Testis (tissue), 3 donors: ENCODE measurements around the gene TRPM2. TPM values are rescaled to one million over a fixed set of nuclear protein-coding genes. Genes with fewer than 3 reads are reported as not detected.
"Not testable (repeated sequence)": the region's sequence is repeated elsewhere in the genome, so short reads cannot be mapped to it uniquely, and the experiment has no call there.

Experiments used
- DNase-seq: peaks from one replicate; pipeline ENCODE4 v3.0.0-alpha.2; 2019
- H3K27ac ChIP-seq, 2 donors: fragments of 200-600 bp; sonication (generic); one replicate each; pipeline ENCODE4 v1.5.1; 2019
- H3K27me3 ChIP-seq: fragments of 200-600 bp; sonication (generic); one replicate; pipeline ENCODE4 v1.5.1; 2019
- H3K36me3 ChIP-seq: fragments of 200-600 bp; sonication (generic); one replicate; pipeline ENCODE4 v1.5.1; 2017; ENCODE audit warnings: low read depth; ENCODE audit errors: missing control alignments
- H3K4me1 ChIP-seq: fragments of 200-600 bp; sonication (generic); one replicate; pipeline ENCODE4 v1.5.1; 2019
- H3K4me3 ChIP-seq, 2 donors: fragments of 200-600 bp; sonication (generic); one replicate each; pipeline ENCODE4 v1.5.1; 2017 to 2019
- H3K9me3 ChIP-seq: fragments of 200-600 bp; sonication (generic); one replicate; pipeline ENCODE4 v1.5.1; 2017
- POLR2A ChIP-seq: fragments of 450-650 bp; IDR thresholded peaks from one replicate; pipeline ENCODE4 v1.6.1; 2017; ENCODE audit warnings: antibody characterized with exemption, mild to moderate bottlenecking, moderate library complexity
- WGBS, 2 donors: methylation state at CpG; one replicate each; pipeline ENCODE4 v1.1.5; 2018; 5-methylcytosine and 5-hydroxymethylcytosine counted together
- intact Hi-C: fragments of 100-400 bp; cut with DNase I; formaldehyde crosslinking; loops from one replicate; pipeline ENCODE4 v1.15.1; 2023; ENCODE audit warnings: low total_unique reads
- polyA plus RNA-seq: library from polyadenylated mRNA; stranded (reverse); fragments of 350-450 nt; fragmentation: Illumina TruSeq; extraction: RNeasy Lipid Tissue Mini Kit (QIAGEN cat#74804); gene quantifications from one replicate; pipeline ENCODE4 v1.2.3, GENCODE V29; 2014; ENCODE audit warnings: low read depth, low replicate concordance; ENCODE audit not compliant: insufficient read depth
- total RNA-seq, 2 donors: library from RNA; depleted of rRNA; stranded (reverse); fragments of >200 nt; gene quantifications; one replicate each; pipeline ENCODE4 v1.2.3, GENCODE V29; 2016
- TF ChIP-seq, protein P1 (sequence below), 3 experiments: fragments of 450-650 bp in 2 of 3; fragments of 200-600 bp in 1 of 3; sonication (generic) in 1 of 3; IDR thresholded peaks; one replicate each; pipeline ENCODE4 v1.5.1; 2016 to 2019; ENCODE audit warnings: antibody characterized with exemption in 3 of 3, mild to moderate bottlenecking in 2 of 3, moderate library complexity in 1 of 3

Gene TRPM2
- total and polyA plus RNA-seq, 3 donors from 2014 or later: 3.0 to 4.9 (median 3.9) TPM

DNA sequence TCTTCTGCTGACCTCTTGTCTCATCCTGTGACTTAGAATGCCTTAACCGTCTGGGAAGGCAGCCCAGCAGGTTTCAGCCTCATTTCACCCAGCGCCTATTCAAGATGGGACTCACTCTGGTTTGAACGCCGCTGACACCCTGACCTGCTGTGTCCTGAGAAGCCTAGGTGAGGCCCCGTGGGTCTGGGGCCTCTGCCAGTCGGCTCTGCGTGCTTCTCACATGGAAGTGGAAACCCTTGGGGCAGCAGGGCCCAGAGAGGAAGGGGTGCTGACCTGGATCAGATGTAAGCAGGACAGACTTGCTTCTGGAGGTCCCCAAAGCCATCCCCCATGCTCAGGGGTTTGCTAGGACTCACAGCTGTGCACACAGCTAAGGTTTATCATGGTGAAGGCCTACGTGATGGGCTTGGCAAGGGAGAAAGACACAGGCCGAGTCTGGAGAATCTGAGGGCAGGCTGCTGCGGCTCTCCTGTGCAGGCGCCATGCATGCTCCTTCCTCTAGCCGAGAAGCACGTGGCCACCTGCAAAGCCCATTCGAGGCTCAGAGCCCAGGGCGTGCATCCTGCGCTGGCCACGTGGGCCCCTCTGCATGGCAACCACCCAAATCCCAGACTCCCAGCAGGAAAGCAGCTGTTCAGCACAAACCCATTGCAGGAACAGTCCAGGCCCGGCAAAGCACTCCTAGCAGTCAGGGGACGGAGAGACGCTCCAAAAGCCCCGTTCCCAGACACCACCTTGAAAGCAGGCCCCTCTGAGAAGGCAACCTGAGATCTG, 3.8 kb downstream of the TRPM2 start:
- no peaks in the 10 kb centered on the region for H3K36me3 ChIP-seq
- WGBS, 2 donors: 90 to 96% methylated on average over 8 to 21 of the region's 21 CpGs
- H3K4me3 ChIP-seq: no peak overlapping the region
- TF ChIP-seq, protein P1, sequence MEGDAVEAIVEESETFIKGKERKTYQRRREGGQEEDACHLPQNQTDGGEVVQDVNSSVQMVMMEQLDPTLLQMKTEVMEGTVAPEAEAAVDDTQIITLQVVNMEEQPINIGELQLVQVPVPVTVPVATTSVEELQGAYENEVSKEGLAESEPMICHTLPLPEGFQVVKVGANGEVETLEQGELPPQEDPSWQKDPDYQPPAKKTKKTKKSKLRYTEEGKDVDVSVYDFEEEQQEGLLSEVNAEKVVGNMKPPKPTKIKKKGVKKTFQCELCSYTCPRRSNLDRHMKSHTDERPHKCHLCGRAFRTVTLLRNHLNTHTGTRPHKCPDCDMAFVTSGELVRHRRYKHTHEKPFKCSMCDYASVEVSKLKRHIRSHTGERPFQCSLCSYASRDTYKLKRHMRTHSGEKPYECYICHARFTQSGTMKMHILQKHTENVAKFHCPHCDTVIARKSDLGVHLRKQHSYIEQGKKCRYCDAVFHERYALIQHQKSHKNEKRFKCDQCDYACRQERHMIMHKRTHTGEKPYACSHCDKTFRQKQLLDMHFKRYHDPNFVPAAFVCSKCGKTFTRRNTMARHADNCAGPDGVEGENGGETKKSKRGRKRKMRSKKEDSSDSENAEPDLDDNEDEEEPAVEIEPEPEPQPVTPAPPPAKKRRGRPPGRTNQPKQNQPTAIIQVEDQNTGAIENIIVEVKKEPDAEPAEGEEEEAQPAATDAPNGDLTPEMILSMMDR (IDR thresholded peaks at IDR 0.05): no peak
- no peak for TF ChIP-seq POLR2A
- intact Hi-C loops: no loop called here
- H3K27me3 ChIP-seq: no peaks in the 10 kb centered on the region
- no peak for DNase-seq
- H3K27ac ChIP-seq: no peak overlapping the region
- no peaks in the 10 kb centered on the region for H3K9me3 ChIP-seq
- H3K4me1 ChIP-seq: no peaks in the 10 kb centered on the region

DNA sequence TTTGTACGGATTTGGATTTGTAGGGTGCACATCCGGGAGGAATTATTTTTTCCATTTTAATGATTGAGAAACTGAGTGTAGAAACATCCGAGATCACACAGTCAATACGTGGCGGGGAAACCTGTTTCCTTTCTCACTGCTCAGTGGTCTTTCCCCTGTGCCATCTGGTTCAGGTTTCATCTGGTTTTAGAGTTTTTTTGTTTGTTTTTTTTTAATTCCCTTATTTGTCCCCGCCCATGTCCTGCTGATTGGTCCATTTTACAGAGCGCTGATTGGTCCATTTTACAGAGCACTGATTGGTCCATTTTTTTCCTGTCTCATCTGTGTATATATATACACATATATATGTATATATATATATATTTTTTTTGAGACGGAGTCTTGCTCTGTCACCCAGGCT, 6.0 kb downstream of the TRPM2 start:
- H3K9me3 ChIP-seq: no peaks in the 10 kb centered on the region
- DNase-seq: no peak
- 66 to 71% methylated on average over 8 of the region's 8 CpGs for WGBS, 2 donors
- H3K4me1 ChIP-seq: no peaks in the 10 kb centered on the region
- no peak overlapping the region for H3K27ac ChIP-seq
- intact Hi-C loops: no loop called here
- H3K36me3 ChIP-seq: no peaks in the 10 kb centered on the region
- H3K27me3 ChIP-seq: no peaks in the 10 kb centered on the region
- H3K4me3 ChIP-seq: peak overlapping the region in 1 of 2 donors; percentile 42
- no peak for TF ChIP-seq POLR2A
- TF ChIP-seq, protein P1 (IDR thresholded peaks at IDR 0.05): no peak

DNA sequence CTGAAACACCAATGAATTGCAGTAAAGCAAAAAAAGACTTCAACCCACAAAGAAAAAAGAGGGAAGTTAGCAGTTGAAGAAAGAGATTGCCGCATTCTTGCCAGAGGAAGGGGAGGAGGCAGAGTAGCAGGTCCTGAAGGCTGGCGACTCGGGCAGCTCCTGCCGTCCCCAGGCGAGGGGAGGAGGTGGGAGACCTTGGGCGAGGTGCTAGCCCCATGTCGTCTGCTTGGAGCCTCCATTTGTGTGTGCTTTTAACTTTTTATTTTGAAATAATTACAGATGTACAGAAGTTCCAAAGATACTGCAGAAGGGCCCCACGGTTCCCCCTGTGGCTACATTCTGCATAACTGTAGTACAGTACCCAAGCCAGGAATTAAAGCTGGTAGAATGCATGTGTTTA, 6.7 kb downstream of the TRPM2 start:
- Histone ChIP-seq H3K36me3 (no peaks in the 10 kb centered on the region), H3K27ac (no peak overlapping the region), H3K27me3 (no peaks in the 10 kb centered on the region), H3K4me1 (no peaks in the 10 kb centered on the region), H3K4me3 (no peak overlapping the region), H3K9me3 (no peaks in the 10 kb centered on the region)
- DNase-seq: no peak
- 26 to 27% methylated on average over 8 of the region's 8 CpGs for WGBS, 2 donors
- TF ChIP-seq POLR2A: no peak
- TF ChIP-seq, protein P1 (IDR thresholded peaks at IDR 0.05): no peak
- intact Hi-C loops: no loop called here

DNA sequence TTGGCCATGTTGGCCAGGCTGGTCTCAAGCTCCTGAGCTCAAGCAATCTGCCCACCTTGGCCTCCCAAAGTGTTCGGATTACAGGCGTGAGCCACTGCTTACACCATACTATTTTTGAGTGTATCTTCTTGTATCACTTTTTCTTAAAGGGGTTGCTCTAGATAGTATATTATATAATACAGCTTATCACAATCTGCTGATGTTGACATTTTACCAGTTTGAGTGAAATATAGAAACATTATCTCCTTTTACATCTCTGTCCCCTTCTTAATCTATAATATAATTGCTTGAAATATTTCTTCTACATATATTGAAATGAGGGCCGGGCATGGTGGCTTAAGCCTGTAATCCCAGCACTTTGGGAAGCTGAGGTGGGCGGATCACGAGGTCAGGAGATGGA, 8.5 kb downstream of the TRPM2 start:
- 88 to 93% methylated on average over 5 of the region's 5 CpGs for WGBS, 2 donors
- DNase-seq, H3K36me3 ChIP-seq, H3K27me3 ChIP-seq, intact Hi-C loops, H3K9me3 ChIP-seq, H3K4me1 ChIP-seq, H3K27ac ChIP-seq, H3K4me3 ChIP-seq: not testable (repeated sequence)

DNA sequence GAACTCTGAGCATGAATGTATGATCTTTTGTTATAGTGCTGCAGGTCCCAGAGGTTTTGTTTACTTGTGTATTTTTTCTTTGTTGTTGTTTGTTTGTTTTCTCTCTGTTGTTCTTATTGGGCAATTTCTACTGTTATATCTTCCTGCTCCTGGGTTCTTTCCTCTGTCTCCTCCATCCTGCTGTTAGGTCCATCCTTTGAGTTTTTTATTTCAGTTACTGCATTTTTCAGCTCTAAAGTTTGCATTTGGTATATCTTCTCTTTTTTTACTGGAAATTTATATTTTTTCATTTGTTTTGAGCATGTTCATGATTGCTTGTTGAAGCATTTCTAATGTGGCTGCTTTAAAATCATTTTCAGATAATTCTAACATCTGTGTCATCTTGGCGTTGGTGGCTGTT, 9.9 kb downstream of the TRPM2 start:
- intact Hi-C loops: no loop called here

More for the DNA sequence above, 9.9 kb downstream of the TRPM2 start:
- no peak for TF ChIP-seq POLR2A
- TF ChIP-seq, protein P1 (IDR thresholded peaks at IDR 0.05): no peak
- DNase-seq: no peak
- Histone ChIP-seq H3K4me3 (no peak overlapping the region), H3K36me3 (no peaks in the 10 kb centered on the region), H3K27ac (no peak overlapping the region), H3K4me1 (no peaks in the 10 kb centered on the region), H3K9me3 (no peaks in the 10 kb centered on the region), H3K27me3 (no peaks in the 10 kb centered on the region)
- 94 to 96% methylated on average over 1 of the region's 1 CpG for WGBS, 2 donors
